Astrocyte (in vitro differentiated cells and primary cell): ENCODE data around the gene SLC15A1. TPM values are rescaled to one million over a fixed set of nuclear protein-coding genes. Genes with fewer than 3 reads are reported as not detected.
"Not testable (repeated sequence)": the region's sequence is repeated elsewhere in the genome, so short reads cannot be mapped to it uniquely, and the experiment has no call there.

Experiments used
- DNase-seq: peaks from one replicate; pipeline ENCODE4 v3.0.0-alpha.2; 2010; ENCODE audit warnings: low read depth
- FAIRE-seq: peaks from 2 replicates; lab custom pipeline; 2011; peaks lifted over from hg19 to GRCh38; lab: Jason Lieb, UNC
- H2AFZ ChIP-seq: 2 replicates; pipeline ENCODE4 v1.6.0; 2012; ENCODE audit warnings: low read depth, low read length, inconsistent platforms
- H3K27ac ChIP-seq: 2 replicates; pipeline ENCODE4 v1.5.1; 2011; ENCODE audit warnings: low read depth, low read length, inconsistent platforms
- H3K27me3 ChIP-seq: 2 replicates; pipeline ENCODE4 v1.6.0; 2011; ENCODE audit warnings: low read length, inconsistent platforms; ENCODE audit not compliant: insufficient read depth
- H3K36me3 ChIP-seq: 2 replicates; pipeline ENCODE4 v1.5.1; 2011; ENCODE audit warnings: low read length, inconsistent platforms; ENCODE audit not compliant: insufficient read depth
- H3K4me1 ChIP-seq: 2 replicates; pipeline ENCODE4 v1.5.1; 2011; ENCODE audit warnings: low read length, inconsistent platforms; ENCODE audit not compliant: insufficient read depth
- H3K4me2 ChIP-seq: 2 replicates; pipeline ENCODE4 v1.6.0; 2012; ENCODE audit warnings: low read length, inconsistent platforms
- H3K4me3 ChIP-seq: 2 replicates; pipeline ENCODE4 v1.5.1; 2011; ENCODE audit warnings: low read depth, mild to moderate bottlenecking, low read length, inconsistent platforms; ENCODE audit not compliant: insufficient read depth
- H3K79me2 ChIP-seq: 2 replicates; pipeline ENCODE4 v1.6.0; 2012; ENCODE audit warnings: mild to moderate bottlenecking, low read length, inconsistent platforms; ENCODE audit not compliant: insufficient read depth
- H3K9ac ChIP-seq: 2 replicates; pipeline ENCODE4 v1.6.0; 2012; ENCODE audit warnings: mild to moderate bottlenecking, low read length, inconsistent platforms
- H3K9me3 ChIP-seq: 2 replicates; pipeline ENCODE4 v1.5.1; 2012; ENCODE audit warnings: low read depth, mild to moderate bottlenecking, low read length, inconsistent platforms; ENCODE audit not compliant: insufficient read depth
- H4K20me1 ChIP-seq: 2 replicates; pipeline ENCODE4 v1.6.0; 2012; ENCODE audit warnings: low read length, inconsistent platforms; ENCODE audit not compliant: insufficient read depth
- H3K27ac Mint-ChIP-seq: one replicate; pipeline ENCODE4 v1.8.0; 2021; ENCODE audit warnings: mild to moderate bottlenecking, mixed read lengths; ENCODE audit not compliant: unreplicated experiment
- H3K27me3 Mint-ChIP-seq: one replicate; pipeline ENCODE4 v1.8.0; 2021; ENCODE audit warnings: low read depth, mixed read lengths; ENCODE audit not compliant: unreplicated experiment
- H3K36me3 Mint-ChIP-seq: one replicate; pipeline ENCODE4 v1.8.0; 2021; ENCODE audit warnings: low read depth, mixed read lengths; ENCODE audit not compliant: unreplicated experiment
- H3K4me1 Mint-ChIP-seq: one replicate; pipeline ENCODE4 v1.8.0; 2021; ENCODE audit warnings: low read depth, mixed read lengths; ENCODE audit not compliant: unreplicated experiment
- H3K4me3 Mint-ChIP-seq: one replicate; pipeline ENCODE4 v1.8.0; 2021; ENCODE audit warnings: mild to moderate bottlenecking, moderate library complexity, mixed read lengths; ENCODE audit not compliant: unreplicated experiment
- H3K9me3 Mint-ChIP-seq: one replicate; pipeline ENCODE4 v1.8.0; 2021; ENCODE audit warnings: mild to moderate bottlenecking, mixed read lengths; ENCODE audit not compliant: unreplicated experiment
- EZH2 ChIP-seq: IDR thresholded peaks from 2 replicates; pipeline ENCODE4 v1.6.1; 2012; ENCODE audit warnings: mild to moderate bottlenecking, low read length, inconsistent platforms; ENCODE audit not compliant: insufficient read depth
- total RNA-seq: library from RNA; stranded (reverse); gene quantifications from 2 replicates; pipeline ENCODE4 v1.2.1, GENCODE V29; 2021
- TF ChIP-seq, protein P1 (sequence below): IDR thresholded peaks from 2 replicates; pipeline ENCODE4 v1.5.1; 2011; ENCODE audit warnings: low read depth, mild to moderate bottlenecking, inconsistent platforms, low read length, moderate library complexity; ENCODE audit not compliant: insufficient read depth

The SLC15A1 gene
- total RNA-seq, 1 donor from 2014 or later, result not detected

DNA sequence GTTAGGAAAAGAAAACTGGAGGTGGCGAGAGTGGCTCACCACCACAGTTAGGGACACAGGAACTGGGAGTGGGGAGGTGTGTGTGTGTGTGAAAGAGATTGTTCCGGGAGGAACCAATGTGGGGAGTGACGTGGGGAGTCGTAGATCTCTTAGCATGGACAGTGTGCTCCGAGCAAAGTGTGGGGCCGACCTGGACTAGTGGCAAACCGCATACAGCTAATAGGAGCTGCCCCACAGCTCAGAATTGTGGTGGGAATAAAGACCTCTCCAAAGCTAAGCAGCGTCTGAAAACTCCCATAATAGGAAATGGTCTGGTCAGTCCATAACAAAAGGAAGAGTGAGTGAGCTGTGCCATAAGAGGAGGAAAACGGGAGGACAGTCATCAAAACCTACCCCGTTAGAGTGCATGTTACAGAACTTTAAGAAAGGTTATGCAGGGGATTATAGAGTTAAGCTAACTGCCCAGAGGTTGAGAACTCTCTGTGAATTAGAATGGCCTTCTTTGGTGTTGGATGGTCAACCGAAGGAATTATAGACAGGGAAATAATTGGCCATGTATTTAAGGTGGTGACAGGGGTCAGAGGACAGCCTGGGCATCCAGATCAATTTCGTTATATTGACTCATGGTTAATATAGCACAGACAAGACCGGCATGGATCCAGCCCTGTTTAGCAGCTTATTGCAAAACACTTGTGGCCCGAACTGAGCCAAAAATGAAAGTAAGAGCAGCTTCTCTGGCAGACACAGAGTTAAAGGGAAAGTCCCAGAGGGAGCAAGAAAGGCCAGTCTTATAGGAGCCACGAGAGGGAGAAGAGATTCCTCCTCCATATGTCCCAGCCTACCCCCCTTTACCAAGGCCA is 8.9 kb upstream of the SLC15A1 start:
- no peaks in the 10 kb centered on the region for H3K79me2 ChIP-seq
- H3K27ac Mint-ChIP-seq, result peak overlapping the region; percentile 14
- peaks cover 32% of the 10 kb centered on the region for H3K27me3 Mint-ChIP-seq
- H3K9me3 ChIP-seq, result no peaks in the 10 kb centered on the region
- no peak for FAIRE-seq
- DNase-seq, result peak; percentile 25
- no peaks in the 10 kb centered on the region for H3K4me1 ChIP-seq
- H3K4me2 ChIP-seq, result peak overlapping the region; percentile 46
- H3K9me3 Mint-ChIP-seq, result peaks cover 4% of the 10 kb centered on the region
- no peak overlapping the region for H3K9ac ChIP-seq
- H2AFZ ChIP-seq, result peak overlapping the region; percentile 69
- H3K4me3 Mint-ChIP-seq, result no peak overlapping the region
- no peak overlapping the region for H3K27ac ChIP-seq
- H3K4me1 Mint-ChIP-seq, result peaks cover 2% of the 10 kb centered on the region
- H3K4me3 ChIP-seq, result no peak overlapping the region
- no peaks in the 10 kb centered on the region for H3K36me3 ChIP-seq
- H3K36me3 Mint-ChIP-seq, result no peaks in the 10 kb centered on the region
- TF ChIP-seq, protein P1, sequence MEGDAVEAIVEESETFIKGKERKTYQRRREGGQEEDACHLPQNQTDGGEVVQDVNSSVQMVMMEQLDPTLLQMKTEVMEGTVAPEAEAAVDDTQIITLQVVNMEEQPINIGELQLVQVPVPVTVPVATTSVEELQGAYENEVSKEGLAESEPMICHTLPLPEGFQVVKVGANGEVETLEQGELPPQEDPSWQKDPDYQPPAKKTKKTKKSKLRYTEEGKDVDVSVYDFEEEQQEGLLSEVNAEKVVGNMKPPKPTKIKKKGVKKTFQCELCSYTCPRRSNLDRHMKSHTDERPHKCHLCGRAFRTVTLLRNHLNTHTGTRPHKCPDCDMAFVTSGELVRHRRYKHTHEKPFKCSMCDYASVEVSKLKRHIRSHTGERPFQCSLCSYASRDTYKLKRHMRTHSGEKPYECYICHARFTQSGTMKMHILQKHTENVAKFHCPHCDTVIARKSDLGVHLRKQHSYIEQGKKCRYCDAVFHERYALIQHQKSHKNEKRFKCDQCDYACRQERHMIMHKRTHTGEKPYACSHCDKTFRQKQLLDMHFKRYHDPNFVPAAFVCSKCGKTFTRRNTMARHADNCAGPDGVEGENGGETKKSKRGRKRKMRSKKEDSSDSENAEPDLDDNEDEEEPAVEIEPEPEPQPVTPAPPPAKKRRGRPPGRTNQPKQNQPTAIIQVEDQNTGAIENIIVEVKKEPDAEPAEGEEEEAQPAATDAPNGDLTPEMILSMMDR, result no peak
- no peak for TF ChIP-seq EZH2
- H4K20me1 ChIP-seq, result no peaks in the 10 kb centered on the region
- H3K27me3 ChIP-seq, result peaks cover 7% of the 10 kb centered on the region

DNA sequence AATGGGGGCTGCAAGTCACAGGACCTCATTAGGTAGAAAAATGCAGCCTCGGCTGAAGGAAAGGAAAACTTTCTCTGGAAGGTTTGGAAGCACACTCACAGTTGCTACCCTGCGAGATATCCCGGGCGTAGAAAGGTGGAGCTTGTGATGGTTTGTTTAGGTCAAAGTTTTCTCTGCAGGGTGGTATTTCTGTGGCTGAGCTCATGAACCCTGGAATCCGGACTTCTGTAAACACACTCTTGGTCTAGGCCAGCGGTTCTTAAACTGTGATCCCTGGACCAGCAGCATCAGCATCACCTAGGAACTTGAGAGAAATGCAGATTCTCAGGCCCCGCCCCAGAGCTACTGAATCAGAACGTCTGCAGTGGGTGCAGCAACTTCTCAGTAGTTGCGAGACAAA is 3.3 kb upstream of the SLC15A1 start:
- peaks cover 7% of the 10 kb centered on the region for H3K4me1 ChIP-seq
- H3K4me3 ChIP-seq, result no peak overlapping the region
- H3K27ac Mint-ChIP-seq, result no peak overlapping the region
- no peaks in the 10 kb centered on the region for H3K9me3 ChIP-seq
- H3K36me3 Mint-ChIP-seq, result peaks cover 1% of the 10 kb centered on the region
- peaks cover 56% of the 10 kb centered on the region for H3K27me3 Mint-ChIP-seq
- H3K27me3 ChIP-seq, result peaks cover 18% of the 10 kb centered on the region
- H3K79me2 ChIP-seq, result no peaks in the 10 kb centered on the region
- FAIRE-seq (no peak), DNase-seq (no peak)
- no peak overlapping the region for H3K4me2 ChIP-seq
- no peak overlapping the region for H2AFZ ChIP-seq
- no peak overlapping the region for H3K9ac ChIP-seq
- no peak overlapping the region for H3K27ac ChIP-seq
- TF ChIP-seq, protein P1, result no peak
- no peak for TF ChIP-seq EZH2
- H3K9me3 Mint-ChIP-seq, result peaks cover 24% of the 10 kb centered on the region
- no peaks in the 10 kb centered on the region for H3K4me1 Mint-ChIP-seq
- no peaks in the 10 kb centered on the region for H4K20me1 ChIP-seq
- no peaks in the 10 kb centered on the region for H3K36me3 ChIP-seq
- H3K4me3 Mint-ChIP-seq, result no peak overlapping the region

GRCh38 chr13:98755116-98755515 is 2.6 kb upstream of the SLC15A1 start:
- Mint-ChIP-seq H3K27me3 (peaks cover 62% of the 10 kb centered on the region), H3K27ac (no peak overlapping the region), H3K4me3 (no peak overlapping the region), H3K36me3 (peaks cover 1% of the 10 kb centered on the region), H3K4me1 (no peaks in the 10 kb centered on the region), H3K9me3 (peaks cover 24% of the 10 kb centered on the region)
- Histone ChIP-seq H3K27me3 (peaks cover 21% of the 10 kb centered on the region), H3K9ac (no peak overlapping the region), H3K27ac (no peak overlapping the region), H3K4me1 (peaks cover 7% of the 10 kb centered on the region), H3K9me3 (no peaks in the 10 kb centered on the region), H3K4me3 (no peak overlapping the region), H3K4me2 (no peak overlapping the region), H2AFZ (no peak overlapping the region), H4K20me1 (no peaks in the 10 kb centered on the region), H3K36me3 (no peaks in the 10 kb centered on the region), H3K79me2 (no peaks in the 10 kb centered on the region)
- TF ChIP-seq, protein P1, result no peak
- no peak for TF ChIP-seq EZH2
- FAIRE-seq (no peak), DNase-seq (no peak)

GRCh38 chr13:98754468-98754867 is 2.0 kb upstream of the SLC15A1 start:
- H3K27me3 Mint-ChIP-seq, result peaks cover 67% of the 10 kb centered on the region
- not testable (repeated sequence) for H3K4me1 ChIP-seq, H3K4me3 Mint-ChIP-seq, H3K79me2 ChIP-seq, H3K4me2 ChIP-seq, H3K9me3 ChIP-seq, H3K36me3 ChIP-seq, H3K4me1 Mint-ChIP-seq, H3K9ac ChIP-seq, FAIRE-seq, DNase-seq, H3K4me3 ChIP-seq, H3K27ac ChIP-seq, H3K36me3 Mint-ChIP-seq, H4K20me1 ChIP-seq, H3K27ac Mint-ChIP-seq, H2AFZ ChIP-seq
- H3K9me3 Mint-ChIP-seq, result peaks cover 21% of the 10 kb centered on the region
- peaks cover 21% of the 10 kb centered on the region for H3K27me3 ChIP-seq
